Stimulated activated CD4-positive, alpha-beta T cell treated with anti-CD3 and anti-CD28 coated beads, Interleukin-2, amount 100 ng/mL, for 48 hours (primary cell): Measurements from ENCODE around the gene LRRC74B.

Experiments
- DNase-seq, 2 donors: peaks; one replicate each; pipeline ENCODE4 v3.0.0-alpha.2; 2020

Gene LRRC74B

DNA sequence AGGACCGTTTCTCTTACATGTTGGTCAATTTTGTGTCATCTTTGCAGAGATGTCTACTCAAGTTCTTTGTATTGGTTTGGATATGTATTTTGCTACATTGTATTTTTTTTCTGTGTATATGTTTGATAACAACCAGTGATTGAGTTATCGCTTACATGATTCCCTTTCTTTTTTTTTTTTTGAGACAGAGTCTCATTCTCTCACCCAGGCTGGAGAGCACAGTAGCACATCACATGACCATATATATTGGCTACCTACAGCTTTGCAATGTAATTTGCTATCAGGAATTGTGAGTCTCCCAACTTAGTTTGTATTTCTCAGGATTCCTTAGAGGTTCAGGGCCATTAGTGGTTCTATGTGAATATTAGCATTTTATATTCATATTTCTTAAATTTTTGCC lies 59.5 kb downstream of the LRRC74B start:
- no peak for DNase-seq

DNA sequence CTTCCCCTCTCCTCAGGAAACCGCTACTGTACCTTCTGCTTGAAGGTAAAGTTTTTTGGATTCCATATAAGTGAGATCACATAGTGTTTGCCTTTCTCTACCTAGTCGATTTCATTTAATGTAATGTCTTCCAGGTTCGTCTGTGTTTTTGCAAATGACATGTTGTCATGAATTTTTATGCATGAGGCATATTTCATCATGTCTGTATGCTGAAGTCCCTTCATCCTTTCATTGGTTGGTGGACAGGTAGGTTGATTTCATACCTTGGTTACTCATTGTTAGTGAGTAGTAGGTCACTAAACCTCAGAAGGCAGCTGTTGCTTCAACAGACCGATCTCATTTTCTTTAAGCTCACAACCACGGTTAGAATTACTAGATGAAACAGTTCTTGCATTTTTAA lies 60.3 kb downstream of the LRRC74B start:
- DNase-seq: no peak

DNA sequence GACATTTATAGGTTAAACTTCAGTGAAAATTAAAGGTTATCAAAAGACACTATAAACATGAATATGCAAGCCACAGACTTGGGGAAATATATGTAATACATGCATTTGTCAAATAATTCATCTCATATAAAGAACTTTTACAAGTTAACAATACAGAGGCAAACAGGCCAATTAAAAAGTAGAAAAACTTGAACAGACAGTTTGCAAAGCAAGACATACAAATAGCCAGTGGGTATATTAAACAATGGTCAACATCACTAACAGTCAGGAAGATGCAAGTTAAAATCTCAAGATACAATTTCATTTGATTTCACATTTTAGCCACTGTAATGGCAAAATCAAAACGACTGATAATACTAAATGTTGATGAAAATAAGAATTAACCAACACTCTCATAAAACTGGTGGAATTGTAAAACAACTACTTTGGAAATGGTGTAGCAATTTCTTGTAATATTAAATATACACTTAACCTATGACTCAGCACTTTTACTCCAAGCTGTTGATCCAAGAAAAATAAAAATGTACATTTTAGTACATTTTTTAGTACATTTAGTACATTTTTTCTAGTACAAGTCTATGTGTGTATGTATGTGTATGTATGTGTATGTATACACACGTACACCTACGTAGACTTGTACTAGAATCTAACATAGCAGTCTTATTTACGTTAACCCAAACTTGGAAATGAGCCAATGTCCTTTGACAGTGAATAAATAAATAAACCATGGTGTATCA lies 62.8 kb downstream of the LRRC74B start:
- no peak for DNase-seq
